KG1 (cell line): ENCODE results near the gene SYNE1.

ENCODE experiments used
- DNase-seq: peaks from one replicate; lab custom pipeline; 2025; lab: John Stamatoyannopoulos, UW

SYNE1 gene

DNA sequence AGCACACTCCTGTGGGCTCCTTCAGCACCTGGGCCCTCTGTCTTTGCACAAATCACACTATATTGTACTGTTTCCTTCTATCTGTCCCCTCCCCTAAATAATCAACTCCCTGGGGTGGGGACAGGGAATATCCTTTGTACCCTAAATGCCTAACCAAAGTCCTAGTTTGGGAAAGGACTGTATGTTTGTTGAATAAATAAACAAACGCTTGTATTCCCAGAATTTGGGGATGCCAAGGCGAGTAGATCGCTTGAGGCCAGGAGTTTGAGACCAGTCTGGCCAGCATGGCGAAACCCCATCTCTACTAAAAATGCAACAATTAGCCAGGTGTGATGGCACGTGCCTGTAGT is 322.7 kb downstream of the SYNE1 start:
- no peak for DNase-seq

DNA sequence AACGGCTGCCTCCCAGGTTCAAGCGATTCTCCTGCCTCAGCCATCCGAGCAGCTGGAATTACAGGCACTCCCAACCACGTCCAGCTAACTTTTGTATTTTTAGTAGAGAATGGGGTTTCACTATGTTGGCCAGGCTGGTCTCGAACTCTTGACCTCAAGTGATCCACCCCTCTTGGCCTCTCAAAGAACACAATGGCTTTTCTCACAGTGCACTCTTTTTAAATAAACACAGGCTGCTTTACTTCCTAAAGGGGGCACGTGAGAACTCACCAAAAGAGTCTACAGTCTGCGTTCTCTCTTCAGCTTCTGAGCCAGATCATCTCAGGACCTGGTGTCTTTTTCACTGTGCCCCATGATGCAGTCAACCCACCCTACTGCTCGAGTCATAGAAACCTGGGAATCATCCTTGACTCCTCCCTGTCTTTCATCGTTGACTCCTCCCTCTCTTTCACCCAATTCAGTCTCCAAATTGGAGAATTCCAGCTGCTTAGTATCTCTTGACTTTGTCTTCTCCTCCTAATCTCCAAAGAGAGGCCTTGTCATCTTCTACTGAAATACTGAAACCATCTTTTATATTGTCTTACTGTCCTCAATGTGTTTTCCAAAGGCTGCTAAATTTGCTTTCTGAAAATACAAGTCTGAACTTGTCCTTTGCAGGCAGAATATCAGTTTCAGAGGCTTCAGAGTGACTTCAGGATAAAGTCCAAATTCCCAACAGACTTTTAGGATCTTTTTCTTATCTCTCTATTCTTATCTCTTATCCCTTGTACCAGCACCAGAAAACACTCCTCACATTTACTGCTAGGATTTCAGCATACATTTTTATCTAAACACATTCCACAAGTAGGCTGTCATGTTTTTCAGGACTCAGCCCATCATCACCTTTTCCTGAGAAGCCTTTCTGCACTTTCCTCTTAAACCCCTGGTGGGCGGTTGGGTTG is 323.4 kb downstream of the SYNE1 start:
- DNase-seq: no peak

DNA sequence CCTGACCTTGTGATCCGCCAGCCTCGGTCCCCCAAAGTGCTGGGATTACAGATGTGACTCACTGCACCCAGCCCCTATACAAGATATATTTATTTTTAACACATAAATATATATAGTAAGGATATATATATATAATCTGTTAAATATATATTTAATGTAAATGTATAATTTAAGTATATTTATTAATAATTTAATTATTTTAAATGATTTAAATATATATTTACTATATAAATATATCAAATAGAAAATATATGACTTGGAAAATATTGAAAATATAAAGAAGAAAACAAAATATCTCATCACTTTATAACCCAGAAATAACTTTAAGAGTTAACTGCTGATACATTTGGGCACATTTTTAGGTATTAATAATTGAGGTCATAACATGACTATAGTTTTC is 324.7 kb downstream of the SYNE1 start:
- DNase-seq: no peak

DNA sequence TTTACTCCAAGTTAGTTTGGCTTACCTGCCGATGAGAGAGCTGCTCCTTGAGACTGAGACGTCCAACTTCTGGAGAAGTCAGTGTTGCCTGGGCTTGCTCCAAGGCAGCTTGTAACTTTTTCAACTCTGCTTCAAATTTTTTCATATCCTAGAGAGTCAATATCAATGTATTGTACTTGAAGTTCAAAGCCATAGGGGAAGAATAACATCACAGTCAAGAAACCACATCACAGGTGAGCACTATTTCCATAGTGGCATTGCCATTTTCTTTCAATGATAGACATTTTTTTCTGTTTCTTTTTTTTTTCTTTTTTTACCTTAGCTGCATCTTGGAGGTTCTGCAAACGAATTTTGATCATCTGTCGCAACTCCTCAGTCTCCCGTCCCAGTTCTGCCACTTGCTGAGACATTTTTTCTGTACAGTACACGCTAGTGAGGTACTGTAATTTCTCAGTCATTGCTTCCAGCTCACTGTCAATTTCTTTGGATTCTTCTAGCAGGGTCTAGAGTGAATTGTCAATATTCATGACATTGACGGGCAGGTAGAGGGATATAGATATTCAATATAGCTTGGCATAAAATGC is 326.7 kb downstream of the SYNE1 start:
- no peak for DNase-seq

DNA sequence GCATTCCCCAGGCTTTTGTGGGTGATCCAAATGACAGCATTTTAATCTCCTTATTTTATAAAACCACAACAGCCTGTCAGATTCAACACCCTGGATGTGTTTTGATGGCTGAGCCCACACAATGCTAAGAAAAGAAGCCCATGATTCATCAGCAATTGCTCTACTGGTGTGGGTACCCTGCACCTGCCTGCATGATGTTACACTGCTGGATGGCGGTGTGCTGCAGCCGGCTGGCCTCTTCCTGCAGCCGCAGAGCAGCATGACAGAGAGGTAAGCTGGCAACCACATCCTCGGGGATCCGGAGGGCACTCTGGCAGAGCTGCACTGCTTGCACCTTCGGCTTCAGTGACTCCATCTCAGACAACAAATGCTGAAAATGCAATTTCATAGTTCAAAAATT is 327.5 kb downstream of the SYNE1 start:
- no peak for DNase-seq

DNA sequence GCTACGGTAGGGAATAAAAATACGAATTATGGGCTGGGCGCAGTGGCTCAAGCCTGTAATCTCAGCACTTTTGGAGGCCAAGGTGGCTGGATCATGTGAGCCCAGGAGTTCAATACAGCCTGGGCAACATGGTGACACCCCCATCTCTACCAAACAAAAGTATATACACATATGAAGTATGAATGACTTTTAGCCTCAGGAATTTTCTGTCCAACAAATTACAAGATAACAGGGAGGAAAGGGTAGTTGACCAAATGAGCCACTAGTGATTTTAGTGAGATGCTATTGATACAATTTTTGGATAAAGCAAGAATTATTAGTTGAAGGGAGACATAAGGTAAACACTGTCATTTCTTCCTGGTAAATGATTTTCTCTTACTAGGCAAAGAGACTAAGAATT is 328.2 kb downstream of the SYNE1 start:
- DNase-seq: no peak

DNA sequence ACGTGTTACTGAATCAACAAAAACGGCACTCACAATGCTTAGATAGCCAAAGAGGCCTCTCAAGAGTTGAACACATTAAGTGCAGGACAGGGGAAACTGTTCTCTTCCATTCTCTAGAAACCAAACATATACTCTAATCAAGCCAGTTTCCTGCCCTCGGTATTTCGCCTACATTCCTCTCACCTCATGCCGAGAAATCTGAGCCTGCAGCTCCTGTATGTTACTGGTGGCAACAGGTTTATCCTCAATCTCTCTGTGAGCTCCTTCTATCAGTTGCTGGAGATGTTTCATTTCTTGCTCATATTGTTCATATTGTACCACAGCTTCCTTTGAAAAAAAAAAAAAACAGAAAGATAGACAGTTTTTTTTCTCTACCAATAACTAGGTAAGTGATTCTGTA is 328.9 kb downstream of the SYNE1 start:
- no peak for DNase-seq

DNA sequence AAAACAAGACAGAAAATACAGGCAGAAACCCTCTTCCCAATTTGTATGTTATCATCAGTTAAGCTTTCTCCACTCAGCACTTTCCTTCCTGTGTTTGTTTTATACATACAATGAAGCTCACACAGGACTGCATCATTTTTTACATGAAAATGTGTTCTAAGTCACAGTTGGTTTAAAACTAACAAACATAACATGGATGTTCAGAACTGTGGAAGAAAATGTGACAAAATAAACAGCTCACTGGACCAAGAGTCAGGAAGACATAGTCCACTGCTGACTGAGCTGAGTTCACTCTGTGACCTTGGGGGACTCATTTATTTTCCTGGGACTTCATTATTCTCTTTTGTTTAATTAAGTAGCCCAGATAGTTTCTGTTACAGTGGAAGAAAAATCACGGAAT is 331.5 kb downstream of the SYNE1 start:
- no peak for DNase-seq

DNA sequence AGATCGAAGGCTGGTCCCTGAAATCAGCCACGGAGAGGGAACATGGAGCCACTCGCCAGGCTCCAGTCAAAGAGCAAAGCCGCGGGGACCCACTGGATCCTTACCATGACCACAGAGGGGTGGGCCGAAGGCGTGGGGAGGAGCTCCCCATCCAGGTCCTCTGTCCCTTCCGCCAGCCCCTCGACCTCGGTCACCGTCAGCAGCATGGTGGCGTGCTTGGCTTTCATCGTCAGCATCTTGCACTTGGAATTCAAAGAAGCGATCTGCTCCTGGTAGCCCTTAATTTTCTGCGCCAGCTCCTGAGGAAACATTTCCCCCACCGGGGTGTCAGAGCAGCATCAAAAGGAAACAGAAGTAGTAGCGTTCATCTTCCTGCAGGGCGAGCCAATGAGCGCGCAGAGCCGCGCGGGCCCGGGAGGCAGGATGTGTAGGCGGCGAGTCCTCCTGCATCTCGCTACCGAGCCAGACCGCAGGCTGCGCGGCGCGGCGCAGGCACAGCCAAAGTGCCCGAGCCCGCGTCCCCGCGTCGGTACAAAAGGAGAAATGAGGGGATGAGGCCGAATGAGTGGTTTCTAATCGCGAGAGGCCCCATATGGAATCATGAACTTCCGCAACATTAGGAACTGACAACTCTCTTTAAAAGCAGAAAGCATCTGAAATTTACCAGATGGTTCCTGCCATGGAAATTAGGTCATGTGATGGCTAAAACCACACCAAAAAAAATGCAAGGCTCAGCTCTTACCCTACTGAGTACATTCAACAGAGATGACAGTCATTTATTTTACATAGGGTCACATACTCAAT is 335.2 kb downstream of the SYNE1 start:
- DNase-seq: peak; percentile 85

DNA sequence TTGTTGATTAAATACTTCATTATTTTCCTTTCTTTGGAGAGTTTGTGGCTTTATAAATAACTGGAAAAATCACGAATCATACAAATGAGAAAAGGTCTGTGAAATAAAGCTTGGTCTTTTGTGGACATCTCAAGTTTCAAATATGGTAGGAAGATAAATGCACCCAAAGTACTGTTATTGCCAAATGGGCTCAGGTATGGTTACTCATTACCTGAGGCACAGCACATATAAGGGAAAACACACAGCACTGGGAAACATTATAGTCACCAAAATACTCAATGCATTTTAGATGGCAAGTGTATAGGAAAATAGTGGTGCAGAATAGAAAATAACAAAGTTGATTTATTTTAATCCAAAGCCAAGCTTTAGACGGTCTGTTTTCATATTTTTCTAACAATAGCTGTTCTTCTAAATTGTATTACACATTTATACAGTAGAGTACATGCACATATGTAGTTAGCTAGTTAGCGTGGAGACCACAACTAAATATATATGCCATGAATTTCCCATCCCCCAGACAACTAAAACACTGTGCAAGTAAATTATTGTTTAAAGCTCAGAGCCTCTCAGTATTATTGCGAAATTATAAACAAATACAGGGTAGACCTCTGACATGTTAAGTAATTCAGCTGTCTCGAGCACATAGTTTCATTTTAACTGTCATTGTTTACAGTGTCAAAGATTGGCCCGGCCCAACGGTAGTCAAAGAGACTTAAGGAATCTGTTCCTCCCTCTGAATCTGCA is 336.0 kb downstream of the SYNE1 start:
- peak; percentile 34 for DNase-seq

DNA sequence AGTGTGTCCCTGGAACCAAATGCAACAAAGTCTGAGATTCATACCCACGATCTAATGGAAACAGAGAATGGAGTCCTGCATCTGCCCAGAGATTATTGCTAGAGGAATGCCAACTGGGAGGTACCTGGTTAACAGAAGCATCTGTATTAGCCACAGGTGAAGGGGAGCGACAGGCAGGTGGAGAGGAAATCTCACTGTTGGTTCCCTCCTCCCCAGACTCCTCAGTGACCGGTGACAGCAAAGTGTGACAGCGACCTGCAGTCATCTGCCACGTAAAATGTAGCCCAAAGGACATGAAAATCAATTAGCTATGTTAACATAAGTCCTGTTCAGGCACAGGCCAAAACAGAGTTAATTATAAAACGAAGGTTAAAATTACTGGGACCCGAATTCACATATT is 336.6 kb downstream of the SYNE1 start:
- no peak for DNase-seq

DNA sequence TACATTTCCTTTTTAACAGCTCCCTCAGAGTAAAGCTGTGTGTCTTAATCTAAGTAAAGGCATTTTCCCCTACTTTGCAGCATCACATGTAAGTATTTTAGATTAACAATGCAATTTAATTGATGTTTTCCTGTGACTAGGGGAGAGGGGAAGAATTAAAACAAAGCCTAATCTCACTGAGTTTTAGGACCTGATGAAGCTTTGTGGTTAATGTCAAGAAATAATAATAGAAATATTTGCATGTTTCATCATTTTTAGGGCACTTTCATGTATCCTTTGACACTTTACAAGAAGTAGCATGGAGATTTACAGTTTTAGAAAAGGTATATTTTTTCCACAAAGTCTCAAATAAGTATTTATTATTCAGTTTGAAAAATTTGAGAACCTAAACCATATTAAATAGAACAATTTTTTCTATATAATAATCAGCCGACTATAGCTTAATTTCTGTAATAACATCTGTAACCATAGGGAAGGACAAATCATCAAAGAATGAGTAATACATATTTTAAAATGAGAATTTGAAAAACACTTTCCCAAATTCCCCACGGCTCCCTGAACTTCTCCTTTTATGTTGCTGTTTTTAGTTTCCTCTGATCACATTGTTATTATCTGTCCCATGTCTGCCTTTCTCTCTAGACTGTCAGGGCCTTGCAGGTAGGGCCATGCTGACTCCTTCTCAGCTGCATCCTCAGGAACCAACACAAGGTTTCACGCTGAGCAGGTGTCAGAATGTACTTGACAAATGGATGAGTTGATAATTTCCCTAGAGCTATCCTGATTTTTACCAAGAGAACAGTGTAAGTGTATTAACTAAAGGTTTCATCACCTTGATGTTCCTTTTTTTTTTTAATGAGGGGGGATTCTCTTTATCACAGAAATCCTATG is 338.1 kb downstream of the SYNE1 start:
- no peak for DNase-seq

DNA sequence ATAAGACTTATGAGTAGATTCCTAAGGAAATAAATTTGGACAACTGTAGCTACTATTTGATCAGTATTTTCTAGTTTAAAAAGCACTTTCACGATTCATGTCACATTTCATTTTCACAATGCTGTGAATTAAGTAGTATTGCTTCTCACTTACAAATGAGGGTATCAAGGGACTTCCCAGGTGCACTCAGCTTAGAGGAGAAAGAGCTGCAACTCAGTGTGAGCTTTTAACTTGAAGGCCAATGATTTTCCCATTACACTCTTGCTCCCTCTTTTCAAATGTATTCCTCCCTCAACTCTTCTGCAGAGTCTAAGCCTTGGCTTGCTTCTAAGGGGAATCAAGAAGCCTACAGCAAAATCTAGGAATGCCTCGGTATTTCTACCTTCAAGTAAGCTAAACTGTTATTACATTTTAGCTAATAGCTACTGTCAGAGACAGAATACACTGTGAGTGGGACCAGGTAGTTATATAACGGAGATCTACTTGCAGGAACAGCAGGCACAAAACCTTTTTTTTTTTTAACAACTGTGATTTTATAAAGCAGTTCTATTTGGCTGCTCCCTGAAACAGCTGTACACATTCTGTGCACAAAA is 339.0 kb downstream of the SYNE1 start:
- no peak for DNase-seq

DNA sequence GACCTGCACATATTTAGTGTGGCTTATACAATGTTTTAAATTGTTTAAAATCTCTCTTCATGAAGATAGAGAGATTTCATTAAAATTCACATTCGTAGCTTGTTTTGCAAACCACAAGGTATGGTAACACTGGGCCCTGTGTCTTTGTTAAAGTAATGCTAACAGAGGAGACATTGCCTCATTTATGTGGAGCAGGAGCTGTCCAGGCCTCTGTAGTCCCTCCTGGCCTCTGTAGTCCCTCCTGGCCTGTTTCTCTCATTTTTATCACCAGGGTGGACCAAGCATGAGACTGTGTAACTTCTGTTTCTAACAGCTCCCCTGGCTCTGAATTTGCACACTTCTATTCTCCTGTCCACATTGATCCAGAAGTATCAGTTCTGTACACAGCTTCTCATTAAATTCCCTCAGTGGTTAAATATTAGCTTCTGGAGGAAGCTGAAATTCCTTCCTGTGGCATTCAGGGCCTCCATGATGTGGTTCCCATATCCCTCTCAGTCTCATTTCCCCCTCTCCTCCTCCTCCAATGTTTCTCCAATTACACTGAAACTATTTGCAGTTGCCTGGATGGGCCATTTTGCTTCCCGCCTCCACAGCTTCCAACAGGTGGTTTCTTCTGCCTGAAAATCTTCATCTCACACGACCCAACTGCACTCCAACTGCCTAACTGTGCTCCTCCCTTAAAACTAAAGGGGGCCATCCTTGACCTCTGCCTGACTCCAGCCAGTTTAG is 340.4 kb downstream of the SYNE1 start:
- DNase-seq: no peak

DNA sequence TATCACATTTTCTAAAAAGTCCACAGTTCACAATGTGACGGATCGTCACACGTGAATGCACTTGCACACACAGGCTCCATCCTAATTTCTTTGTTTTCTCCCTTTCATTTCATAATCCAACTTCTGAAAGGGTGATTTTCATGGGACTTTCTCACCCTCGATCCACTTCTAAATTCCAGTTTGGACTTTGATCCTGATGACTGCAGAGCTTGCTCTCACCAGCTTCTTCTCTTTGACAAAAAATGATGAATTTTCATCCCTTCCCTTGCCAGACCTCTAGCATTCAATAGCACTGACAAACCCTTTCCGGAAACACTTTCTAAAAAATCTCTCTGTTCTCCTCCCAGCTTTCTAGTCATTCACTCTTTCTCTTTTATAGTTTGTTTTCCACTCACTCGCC is 341.2 kb downstream of the SYNE1 start:
- DNase-seq: no peak

DNA sequence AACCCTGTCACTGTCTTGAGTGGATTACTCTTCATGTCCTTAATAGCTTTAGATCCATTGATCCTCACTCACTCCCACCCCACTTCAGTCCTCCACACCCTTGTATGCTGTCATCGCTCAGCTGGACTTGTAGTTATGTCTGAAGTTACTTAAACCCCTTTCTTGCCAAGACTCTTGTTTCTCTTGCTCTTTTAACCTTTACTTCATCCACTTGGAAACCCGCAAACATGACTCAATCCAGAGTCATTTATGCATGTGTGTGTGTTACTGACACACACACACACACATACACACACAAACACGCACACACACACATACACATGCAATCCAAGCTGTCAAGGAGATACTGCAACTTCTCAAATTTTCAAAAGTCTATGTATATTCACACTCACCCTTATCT is 341.8 kb downstream of the SYNE1 start:
- DNase-seq: no peak

DNA sequence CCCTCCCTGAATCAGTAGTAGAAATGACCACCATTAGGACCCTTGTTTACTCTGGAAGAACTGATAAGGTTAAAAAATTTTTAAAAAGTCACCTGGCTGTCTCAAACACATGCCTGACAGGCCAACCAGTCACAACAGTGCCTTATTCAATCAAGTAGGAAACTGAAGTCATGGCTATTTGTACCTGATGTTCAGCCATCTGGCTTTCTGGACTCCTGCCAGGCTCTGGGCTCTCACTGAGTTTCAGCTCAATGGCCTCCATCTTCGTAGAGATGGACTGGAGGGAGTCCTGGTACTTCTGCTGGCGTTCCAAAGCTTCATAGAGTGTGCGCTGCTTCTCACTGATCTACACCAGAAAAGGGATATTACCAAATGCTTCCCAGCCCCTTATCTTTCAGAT is 343.8 kb downstream of the SYNE1 start:
- DNase-seq: no peak

DNA sequence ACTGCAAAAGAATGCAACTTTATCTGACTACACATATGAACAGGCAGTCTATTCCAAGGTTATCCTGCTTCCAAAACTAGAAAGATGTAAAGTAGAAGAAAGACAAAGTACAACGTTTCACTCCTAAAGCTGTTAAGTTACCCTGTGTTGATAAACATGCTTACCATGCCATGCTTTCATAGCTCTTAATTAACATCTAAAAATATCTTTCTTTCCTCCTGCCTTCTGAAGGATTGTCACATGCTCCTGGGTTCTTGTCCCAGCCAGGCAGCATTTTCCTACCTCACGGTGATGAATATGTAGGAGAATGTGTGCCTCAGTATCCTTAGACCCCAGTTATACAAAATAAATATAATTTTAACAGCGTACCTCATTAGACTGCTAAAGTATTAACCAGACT is 344.6 kb downstream of the SYNE1 start:
- no peak for DNase-seq

DNA sequence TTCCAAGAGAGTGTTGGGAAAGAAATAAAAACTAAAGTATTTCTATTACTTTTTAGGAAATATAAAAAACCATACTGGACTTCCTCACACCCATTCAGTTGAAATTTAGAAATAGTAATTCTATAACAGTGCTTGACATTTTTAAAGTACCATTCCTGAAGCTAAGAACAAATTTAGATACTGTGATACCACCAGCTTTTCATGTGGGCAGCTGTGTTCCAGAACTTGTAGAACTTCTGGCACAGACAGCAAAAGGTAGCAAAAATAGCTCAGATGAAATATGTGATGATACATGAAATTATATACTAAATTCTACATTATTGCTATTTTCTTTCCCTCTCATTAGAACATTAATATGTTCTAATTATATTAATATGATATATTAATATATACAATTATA is 346.5 kb downstream of the SYNE1 start:
- no peak for DNase-seq

DNA sequence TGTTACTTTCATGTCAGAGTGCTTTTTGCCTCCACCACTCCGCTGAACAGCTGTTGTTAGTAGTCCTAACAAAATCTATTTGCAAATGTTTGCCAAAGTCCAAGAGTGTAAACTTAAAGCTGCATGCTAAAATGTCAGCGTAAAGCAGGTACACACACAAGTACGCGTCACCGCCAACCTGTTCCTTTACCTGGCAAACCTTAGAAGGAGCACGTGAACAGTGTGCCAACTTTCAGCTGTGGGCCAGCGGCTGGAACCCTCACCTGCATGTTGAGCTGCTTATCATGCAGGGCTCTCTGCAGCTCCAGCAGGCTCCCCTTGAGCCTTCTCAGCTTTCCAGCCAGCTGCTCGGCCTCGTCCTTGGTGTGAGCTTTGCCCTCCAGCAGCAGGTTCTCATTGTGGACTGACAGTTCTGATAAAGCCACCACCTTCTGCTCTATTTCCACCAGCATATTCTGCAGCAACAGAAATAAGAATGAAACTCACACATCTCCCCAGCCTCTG is 359.3 kb downstream of the SYNE1 start:
- no peak for DNase-seq
